ENCODE measurements around the gene EMX1.
"Not testable (repeated sequence)": the region's sequence is repeated elsewhere in the genome, so short reads cannot be mapped to it uniquely, and the experiment has no call there.

The EMX1 gene

GRCh38 chr2:72900191-72900825 is 17.0 kb upstream of the EMX1 start:
- no peak for DNase-seq (ENCODE audit: low read depth)

GRCh38 chr2:72901426-72901825 is 15.9 kb upstream of the EMX1 start:
- DNase-seq (ENCODE audit: low read depth): no peak

GRCh38 chr2:72907369-72907768 is 9.9 kb upstream of the EMX1 start:
- DNase-seq (ENCODE audit: low read depth): not testable (repeated sequence)

GRCh38 chr2:72908741-72909140 is 8.6 kb upstream of the EMX1 start:
- no peak for DNase-seq (ENCODE audit: low read depth)

- no peak for DNase-seq (ENCODE audit: low read depth)
Measured at GRCh38 chr2:72911256-72911655, 6.1 kb upstream of the EMX1 start.

GRCh38 chr2:72913486-72914205 is 3.7 kb upstream of the EMX1 start:
- no peak for DNase-seq (ENCODE audit: low read depth)

- DNase-seq (ENCODE audit: low read depth): no peak
Measured at GRCh38 chr2:72914206-72914559, 3.1 kb upstream of the EMX1 start.

GRCh38 chr2:72914589-72915319 is 2.6 kb upstream of the EMX1 start:
- DNase-seq (ENCODE audit: low read depth): no peak

GRCh38 chr2:72915320-72915906 is 1.9 kb upstream of the EMX1 start:
- no peak for DNase-seq (ENCODE audit: low read depth)

- peak; percentile 32 for DNase-seq (ENCODE audit: low read depth)
Measured at GRCh38 chr2:72915907-72916742, 1.2 kb upstream of the EMX1 start.

- no peak for DNase-seq (ENCODE audit: low read depth)
Measured at GRCh38 chr2:72916743-72917137, 579 bp upstream of the EMX1 start.

GRCh38 chr2:72917877-72918553 is 696 bp downstream of the EMX1 start:
- DNase-seq (ENCODE audit: low read depth): no peak

GRCh38 chr2:72919414-72920317 is 2.3 kb downstream of the EMX1 start:
- no peak for DNase-seq (ENCODE audit: low read depth)

- peak; percentile 38 for DNase-seq (ENCODE audit: low read depth)
Measured at GRCh38 chr2:72920318-72921087, 3.2 kb downstream of the EMX1 start.

- no peak for DNase-seq (ENCODE audit: low read depth)
Measured at GRCh38 chr2:72921088-72921851, 4.0 kb downstream of the EMX1 start.

- DNase-seq (ENCODE audit: low read depth): no peak
Measured at GRCh38 chr2:72921853-72922252, 4.5 kb downstream of the EMX1 start.

- DNase-seq (ENCODE audit: low read depth): no peak
Measured at GRCh38 chr2:72923833-72924352, 6.6 kb downstream of the EMX1 start.

Measured in EH (cell line).